Cardiac muscle cell (in vitro differentiated cells and primary cell): Measurements from ENCODE around the gene TNMD. TPM values are rescaled to one million over a fixed set of nuclear protein-coding genes. Genes with fewer than 3 reads are reported as not detected.

Experiments
- DNase-seq, 2 donors: peaks; one replicate each; pipeline versions ENCODE4 v3.0.0 to v3.0.0-alpha.2; 2010 to 2017; ENCODE audit warnings: low read depth in 1 of 2, low spot score in 1 of 2
- H3K27ac ChIP-seq: fragments of 200-600 bp; sonication (generic); 2 replicates; pipeline ENCODE4 v1.5.1; 2016
- H3K27me3 ChIP-seq: fragments of 200-600 bp; sonication (generic); 2 replicates; pipeline ENCODE4 v1.6.0; 2016; ENCODE audit warnings: control low read depth
- H3K36me3 ChIP-seq: fragments of 200-600 bp; sonication (generic); 2 replicates; pipeline ENCODE4 v1.5.1; 2016; ENCODE audit warnings: control low read depth
- H3K4me1 ChIP-seq: fragments of 200-600 bp; sonication (generic); 2 replicates; pipeline ENCODE4 v1.8.1; 2017; ENCODE audit warnings: low read depth, mild to moderate bottlenecking, mixed run types
- H3K4me3 ChIP-seq: fragments of 200-600 bp; sonication (generic); 2 replicates; pipeline ENCODE4 v1.5.1; 2016; ENCODE audit warnings: mild to moderate bottlenecking
- H3K9me3 ChIP-seq: fragments of 200-600 bp; sonication (generic); 2 replicates; pipeline ENCODE4 v1.5.1; 2017; ENCODE audit warnings: low read depth, mild to moderate bottlenecking, control low read depth
- polyA plus RNA-seq: library from polyadenylated mRNA; unstranded; fragments of >200 nt; fragmentation: Nextera tagmentation; extraction: Ambion mirVana; gene quantifications from 2 replicates; pipeline ENCODE4 v1.2.1, GENCODE V29; 2016
- total RNA-seq: library from RNA; depleted of rRNA; stranded (reverse); fragments of >200 nt; gene quantifications from 2 replicates; pipeline ENCODE4 v1.2.3, GENCODE V29; 2016
- TF ChIP-seq, protein P1 (sequence below): IDR thresholded peaks from 2 replicates; pipeline ENCODE4 v1.5.1; 2012; ENCODE audit warnings: low read depth, mild to moderate bottlenecking, low read length

TNMD gene
- total and polyA plus RNA-seq, 2 experiments from 2014 or later = 0.57 to 6.9 TPM

GRCh38 chrX:100645106-100645505, 60.4 kb downstream of the TNMD start:
- H3K27me3 ChIP-seq = no peaks in the 10 kb centered on the region
- H3K4me1 ChIP-seq = no peaks in the 10 kb centered on the region
- H3K36me3 ChIP-seq = no peaks in the 10 kb centered on the region
- TF ChIP-seq, protein P1, sequence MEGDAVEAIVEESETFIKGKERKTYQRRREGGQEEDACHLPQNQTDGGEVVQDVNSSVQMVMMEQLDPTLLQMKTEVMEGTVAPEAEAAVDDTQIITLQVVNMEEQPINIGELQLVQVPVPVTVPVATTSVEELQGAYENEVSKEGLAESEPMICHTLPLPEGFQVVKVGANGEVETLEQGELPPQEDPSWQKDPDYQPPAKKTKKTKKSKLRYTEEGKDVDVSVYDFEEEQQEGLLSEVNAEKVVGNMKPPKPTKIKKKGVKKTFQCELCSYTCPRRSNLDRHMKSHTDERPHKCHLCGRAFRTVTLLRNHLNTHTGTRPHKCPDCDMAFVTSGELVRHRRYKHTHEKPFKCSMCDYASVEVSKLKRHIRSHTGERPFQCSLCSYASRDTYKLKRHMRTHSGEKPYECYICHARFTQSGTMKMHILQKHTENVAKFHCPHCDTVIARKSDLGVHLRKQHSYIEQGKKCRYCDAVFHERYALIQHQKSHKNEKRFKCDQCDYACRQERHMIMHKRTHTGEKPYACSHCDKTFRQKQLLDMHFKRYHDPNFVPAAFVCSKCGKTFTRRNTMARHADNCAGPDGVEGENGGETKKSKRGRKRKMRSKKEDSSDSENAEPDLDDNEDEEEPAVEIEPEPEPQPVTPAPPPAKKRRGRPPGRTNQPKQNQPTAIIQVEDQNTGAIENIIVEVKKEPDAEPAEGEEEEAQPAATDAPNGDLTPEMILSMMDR = no peak
- no peak overlapping the region for H3K4me3 ChIP-seq
- no peak for DNase-seq
- H3K27ac ChIP-seq = no peak overlapping the region
- H3K9me3 ChIP-seq = no peaks in the 10 kb centered on the region

GRCh38 chrX:100647095-100647494, 62.4 kb downstream of the TNMD start:
- H3K27ac ChIP-seq = no peak overlapping the region
- TF ChIP-seq, protein P1 = peak; percentile 13
- H3K4me1 ChIP-seq = no peaks in the 10 kb centered on the region
- H3K4me3 ChIP-seq = no peak overlapping the region
- no peaks in the 10 kb centered on the region for H3K9me3 ChIP-seq
- peak in 1 of 2 donors; percentile 80 for DNase-seq
- H3K27me3 ChIP-seq = no peaks in the 10 kb centered on the region
- H3K36me3 ChIP-seq = no peaks in the 10 kb centered on the region

DNA sequence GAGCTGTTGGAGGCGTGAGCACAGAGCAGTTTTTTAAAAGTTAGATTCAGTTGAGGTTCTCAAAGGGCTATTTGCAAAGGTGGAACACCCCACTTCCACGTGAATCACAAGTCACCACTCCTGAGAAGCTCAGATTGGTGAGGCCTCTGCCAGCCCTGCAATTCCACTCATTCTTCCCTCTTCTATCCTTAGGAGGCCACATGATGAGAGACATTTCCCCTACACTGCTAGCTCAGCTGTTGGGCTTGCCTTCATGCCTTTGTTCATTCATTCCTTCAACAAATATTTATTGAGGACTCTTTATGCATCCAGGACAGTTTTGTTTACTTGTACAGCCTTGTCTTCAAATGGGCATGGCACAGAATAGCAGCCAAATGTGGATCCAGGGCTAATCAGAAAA, 63.0 kb downstream of the TNMD start:
- H3K27ac ChIP-seq = no peak overlapping the region
- no peaks in the 10 kb centered on the region for H3K4me1 ChIP-seq
- DNase-seq = peak in 1 of 2 donors; percentile 32

DNA sequence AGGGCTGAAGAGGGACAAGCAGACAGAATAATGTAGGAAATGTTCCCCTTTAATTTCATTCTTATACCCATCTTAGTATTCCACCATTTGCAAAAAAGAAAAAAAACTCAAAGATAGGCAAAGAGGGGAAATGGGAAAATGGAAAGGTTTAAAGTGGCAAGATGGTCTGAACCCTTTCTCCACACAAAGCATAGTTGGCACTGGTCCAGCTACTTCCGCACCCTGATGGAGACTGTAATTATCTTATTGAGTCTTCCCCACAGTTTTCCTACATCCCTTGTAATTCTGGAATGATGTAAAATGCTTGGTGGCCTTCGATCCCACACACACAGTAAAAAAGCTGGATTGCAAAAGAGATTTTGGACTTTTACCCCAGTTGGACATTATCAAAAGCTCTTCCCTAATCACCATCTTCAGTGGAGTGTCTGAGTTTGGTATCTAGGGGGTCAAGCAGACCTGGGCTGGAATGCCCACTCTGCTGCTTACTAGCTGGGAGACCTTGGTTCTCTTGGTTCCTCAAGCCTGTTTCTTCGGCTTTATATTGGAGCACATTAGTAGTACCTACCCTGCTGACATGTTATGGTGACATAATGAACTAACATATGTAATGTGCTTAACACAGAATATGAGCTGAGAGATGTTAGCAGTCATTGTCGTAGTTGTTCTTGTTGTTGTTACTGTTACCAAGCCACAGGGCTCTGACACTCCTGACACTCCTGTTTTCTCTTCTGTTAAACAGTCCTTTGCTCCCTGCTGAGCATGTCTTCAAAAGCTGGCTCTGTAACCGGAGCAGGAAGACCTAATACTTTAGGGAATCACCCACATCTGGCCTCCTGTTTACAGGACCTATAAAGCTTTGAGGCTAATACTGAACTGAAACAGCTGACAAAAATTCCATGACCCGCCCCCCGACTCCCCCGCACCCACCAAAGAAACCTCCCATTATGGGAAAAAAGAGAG, 64.0 kb downstream of the TNMD start:
- Histone ChIP-seq H3K4me3 (no peak overlapping the region), H3K4me1 (no peaks in the 10 kb centered on the region), H3K27ac (no peak overlapping the region), H3K36me3 (no peaks in the 10 kb centered on the region), H3K27me3 (no peaks in the 10 kb centered on the region), H3K9me3 (no peaks in the 10 kb centered on the region)
- DNase-seq = peak in 1 of 2 donors; percentile 81
- TF ChIP-seq, protein P1 = no peak

More for the DNA sequence above, 63.0 kb downstream of the TNMD start:
- H3K4me3 ChIP-seq = no peak overlapping the region
- no peaks in the 10 kb centered on the region for H3K9me3 ChIP-seq
- TF ChIP-seq, protein P1 = no peak
- H3K36me3 ChIP-seq = no peaks in the 10 kb centered on the region
- H3K27me3 ChIP-seq = no peaks in the 10 kb centered on the region

Other genes starting within 250 kb of the TNMD start
- 0.60 TPM in 2 replicates for gene PCDH19, start 174.7 kb upstream of the TNMD start, total RNA-seq
- gene PCDH19, start 174.7 kb upstream of the TNMD start, polyA plus RNA-seq = 0.14 and 1.7 TPM in 2 replicates
- 57.8 and 86.9 TPM in 2 replicates for gene TSPAN6, start 51.9 kb downstream of the TNMD start, total RNA-seq
- 175 and 196 TPM in 2 replicates for gene TSPAN6, start 51.9 kb downstream of the TNMD start, polyA plus RNA-seq
- gene SRPX2, start 59.3 kb downstream of the TNMD start, total RNA-seq = 0.03 and 0.04 TPM in 2 replicates
- 0.30 and 1.9 TPM in 2 replicates for gene SRPX2, start 59.3 kb downstream of the TNMD start, polyA plus RNA-seq
- 17.5 and 37.5 TPM in 2 replicates for gene SYTL4, start 147.2 kb downstream of the TNMD start, total RNA-seq
- gene SYTL4, start 147.2 kb downstream of the TNMD start, polyA plus RNA-seq = 23.9 and 41.3 TPM in 2 replicates
- gene CSTF2, start 235.5 kb downstream of the TNMD start, total RNA-seq = 28.3 and 30.8 TPM in 2 replicates
- 26.4 and 35.1 TPM in 2 replicates for gene CSTF2, start 235.5 kb downstream of the TNMD start, polyA plus RNA-seq